ENCODE data around the gene RELL2.

DNA sequence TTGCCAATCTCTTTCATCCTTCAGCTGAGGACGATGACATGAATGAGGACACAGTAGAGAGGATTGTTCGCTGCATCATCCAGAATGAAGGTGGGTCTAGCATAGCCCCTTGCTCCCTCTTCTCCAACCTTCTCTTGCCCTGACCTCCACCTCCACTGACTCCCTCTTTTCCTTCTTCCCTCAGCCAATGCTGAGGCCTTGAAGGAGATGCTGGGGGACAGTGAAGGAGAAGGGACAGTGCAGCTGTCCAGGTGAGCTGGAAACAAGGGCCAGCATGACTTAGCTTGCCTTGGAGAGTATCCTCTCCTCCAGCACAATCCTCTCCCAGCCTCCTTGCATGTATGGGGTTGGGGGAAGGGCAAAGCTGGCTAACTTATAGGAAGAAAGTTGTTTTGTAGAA is 2.0 kb downstream of the RELL2 start:
- TF ChIP-seq, protein P1, sequence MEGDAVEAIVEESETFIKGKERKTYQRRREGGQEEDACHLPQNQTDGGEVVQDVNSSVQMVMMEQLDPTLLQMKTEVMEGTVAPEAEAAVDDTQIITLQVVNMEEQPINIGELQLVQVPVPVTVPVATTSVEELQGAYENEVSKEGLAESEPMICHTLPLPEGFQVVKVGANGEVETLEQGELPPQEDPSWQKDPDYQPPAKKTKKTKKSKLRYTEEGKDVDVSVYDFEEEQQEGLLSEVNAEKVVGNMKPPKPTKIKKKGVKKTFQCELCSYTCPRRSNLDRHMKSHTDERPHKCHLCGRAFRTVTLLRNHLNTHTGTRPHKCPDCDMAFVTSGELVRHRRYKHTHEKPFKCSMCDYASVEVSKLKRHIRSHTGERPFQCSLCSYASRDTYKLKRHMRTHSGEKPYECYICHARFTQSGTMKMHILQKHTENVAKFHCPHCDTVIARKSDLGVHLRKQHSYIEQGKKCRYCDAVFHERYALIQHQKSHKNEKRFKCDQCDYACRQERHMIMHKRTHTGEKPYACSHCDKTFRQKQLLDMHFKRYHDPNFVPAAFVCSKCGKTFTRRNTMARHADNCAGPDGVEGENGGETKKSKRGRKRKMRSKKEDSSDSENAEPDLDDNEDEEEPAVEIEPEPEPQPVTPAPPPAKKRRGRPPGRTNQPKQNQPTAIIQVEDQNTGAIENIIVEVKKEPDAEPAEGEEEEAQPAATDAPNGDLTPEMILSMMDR (IDR thresholded peaks at IDR 0.05), result no peak
- no peak for TF ChIP-seq EP300 (IDR thresholded peaks at IDR 0.05)
